H1 (cell line): ENCODE data around the gene RIN3. TPM values are rescaled to one million over a fixed set of nuclear protein-coding genes. Genes with fewer than 3 reads are reported as not detected.

Experiments
- CTCF ChIA-PET: fragments of 300-600 bp; sonication (Branson Sonifier 250); formaldehyde crosslinking; loops from one replicate; lab custom pipeline; 2021; ENCODE audit not compliant: partially characterized antibody; lab: Charles Lee
- POLR2A ChIA-PET: fragments of 300-600 bp; sonication (Branson Sonifier 250); formaldehyde crosslinking; loops from one replicate; lab custom pipeline; 2021; ENCODE audit warnings: inconsistent platforms; ENCODE audit not compliant: partially characterized antibody; lab: Charles Lee
- DNase-seq, 2 experiments: peaks; one replicate each; pipeline versions ENCODE4 v3.0.0 to v3.0.0-alpha.2; 2010 to 2022; ENCODE audit warnings: low spot score in 2 of 2, low read depth in 1 of 2, mixed read lengths in 1 of 2
- FAIRE-seq: peaks from 2 replicates; lab custom pipeline; 2011; peaks lifted over from hg19 to GRCh38; lab: Jason Lieb, UNC
- H2AFZ ChIP-seq: 2 replicates; pipeline ENCODE4 v1.8.1; 2012; ENCODE audit warnings: low read length, inconsistent platforms
- H2AK5ac ChIP-seq: 2 replicates; pipeline ENCODE4 v1.6.1; 2013; ENCODE audit warnings: low read depth, low read length
- H2BK120ac ChIP-seq: replicated peaks from 2 replicates; pipeline ENCODE3; 2013; ENCODE audit warnings: low read depth, low read length, inconsistent platforms
- H2BK12ac ChIP-seq: 2 replicates; pipeline ENCODE4 v1.6.1; 2013; ENCODE audit warnings: low read depth, low read length
- H2BK15ac ChIP-seq: 2 replicates; pipeline ENCODE4 v1.6.1; 2013; ENCODE audit warnings: low read length
- H2BK20ac ChIP-seq: 2 replicates; pipeline ENCODE4 v1.6.1; 2013; ENCODE audit warnings: low read length
- H2BK5ac ChIP-seq: 2 replicates; pipeline ENCODE4 v1.6.1; 2013; ENCODE audit warnings: low read depth, low read length
- H3K14ac ChIP-seq: 2 replicates; pipeline ENCODE4 v1.6.1; 2013; ENCODE audit warnings: inconsistent platforms; ENCODE audit not compliant: insufficient read length
- H3K18ac ChIP-seq: 2 replicates; pipeline ENCODE4 v1.6.1; 2013; ENCODE audit warnings: low read length; ENCODE audit errors: extremely low read depth
- H3K23ac ChIP-seq: 2 replicates; pipeline ENCODE4 v1.6.1; 2013; ENCODE audit warnings: inconsistent platforms; ENCODE audit not compliant: insufficient read length
- H3K23me2 ChIP-seq: 2 replicates; pipeline ENCODE4 v1.6.1; 2013; ENCODE audit warnings: low read depth, low read length
- H3K27ac ChIP-seq: 2 replicates; pipeline ENCODE4 v1.6.1; 2011; ENCODE audit warnings: low read depth, low read length, inconsistent platforms
- H3K27me3 ChIP-seq, 4 experiments: replicated peaks in 1 of 4; 1 replicate in 1 of 4; 2 replicates in 3 of 4; pipeline versions ENCODE4 v1.6.1 to v1.8.1; 2011 to 2013; ENCODE audit warnings: low read length in 3 of 4, mild to moderate bottlenecking in 3 of 4, inconsistent platforms in 2 of 4, mixed read lengths in 2 of 4, moderate library complexity in 1 of 4; ENCODE audit not compliant: control insufficient read depth in 3 of 4, insufficient read depth in 3 of 4; ENCODE audit errors: extremely low read depth in 1 of 4
- H3K36me3 ChIP-seq, 4 experiments: 2 replicates each; pipeline versions ENCODE4 v1.6.1 to v1.8.1; 2011 to 2013; ENCODE audit warnings: mild to moderate bottlenecking in 4 of 4, low read length in 3 of 4, moderate library complexity in 2 of 4, control low read depth in 1 of 4, inconsistent platforms in 1 of 4; ENCODE audit not compliant: insufficient read depth in 4 of 4, control insufficient read depth in 2 of 4
- H3K4ac ChIP-seq: replicated peaks from 2 replicates; pipeline ENCODE3; 2013; ENCODE audit warnings: low read length, low read depth, mixed read lengths, inconsistent platforms; ENCODE audit not compliant: insufficient read length
- H3K4me1 ChIP-seq, 4 experiments: replicated peaks in 1 of 4; 1 replicate in 1 of 4; 2 replicates in 3 of 4; pipeline versions ENCODE4 v1.6.1 to v1.8.1; 2011 to 2013; ENCODE audit warnings: low read length in 3 of 4, inconsistent platforms in 2 of 4, mixed read lengths in 1 of 4; ENCODE audit not compliant: insufficient read depth in 4 of 4, control insufficient read depth in 3 of 4
- H3K4me2 ChIP-seq, 2 experiments: 2 replicates each; pipeline versions ENCODE4 v1.6.1 to v1.8.1; 2011 to 2013; ENCODE audit warnings: low read depth in 2 of 2, low read length in 2 of 2, control low read depth in 1 of 2, inconsistent platforms in 1 of 2, mild to moderate bottlenecking in 1 of 2; ENCODE audit not compliant: insufficient read depth in 1 of 2
- H3K4me3 ChIP-seq, 4 experiments: fragments of 200-600, 300-600 bp in 1 of 4; sonication (generic), shearing (Covaris generic), sonication (Bioruptor Twin) in 1 of 4; 2 replicates each; pipeline versions ENCODE4 v1.5.1 to v1.8.1; 2011 to 2016; ENCODE audit warnings: low read length in 4 of 4, low read depth in 3 of 4, control low read depth in 2 of 4, inconsistent platforms in 2 of 4, mild to moderate bottlenecking in 2 of 4, mixed read lengths in 1 of 4, moderate library complexity in 1 of 4; ENCODE audit not compliant: insufficient read depth in 2 of 4; ENCODE audit errors: extremely low read depth in 1 of 4
- H3K56ac ChIP-seq: replicated peaks from 2 replicates; pipeline ENCODE3; 2013; ENCODE audit warnings: low read depth, mild to moderate bottlenecking, mixed read lengths, low read length, inconsistent platforms; ENCODE audit not compliant: insufficient read length
- H3K79me1 ChIP-seq: 2 replicates; pipeline ENCODE4 v1.6.1; 2013; ENCODE audit warnings: low read depth, low read length, control low read depth
- H3K79me2 ChIP-seq, 2 experiments: 2 replicates each; pipeline versions ENCODE4 v1.6.1 to v1.8.1; 2012 to 2013; ENCODE audit warnings: low read length in 2 of 2, mild to moderate bottlenecking in 2 of 2, inconsistent platforms in 1 of 2; ENCODE audit not compliant: insufficient read depth in 2 of 2, control insufficient read depth in 1 of 2
- H3K9ac ChIP-seq, 4 experiments: replicated peaks in 1 of 4; 1 replicate in 1 of 4; 2 replicates in 3 of 4; pipeline versions ENCODE4 v1.6.1 to v1.8.1; 2011 to 2013; ENCODE audit warnings: low read depth in 3 of 4, low read length in 3 of 4, control low read depth in 2 of 4, mild to moderate bottlenecking in 2 of 4, moderate library complexity in 2 of 4, inconsistent platforms in 1 of 4; ENCODE audit errors: extremely low read depth in 1 of 4
- H3K9me3 ChIP-seq, 2 experiments: 2 replicates each; pipeline versions ENCODE4 v1.6.1 to v1.8.1; 2012 to 2013; ENCODE audit warnings: mild to moderate bottlenecking in 2 of 2, moderate library complexity in 2 of 2, control low read depth in 1 of 2, inconsistent platforms in 1 of 2, low read depth in 1 of 2, low read length in 1 of 2, mixed read lengths in 1 of 2; ENCODE audit not compliant: insufficient read depth in 2 of 2
- H4K20me1 ChIP-seq, 2 experiments: replicated peaks in 1 of 2; 2 replicates each; pipeline versions ENCODE3 to v1.8.1; 2011 to 2013; ENCODE audit warnings: inconsistent platforms in 2 of 2, low read length in 2 of 2, mild to moderate bottlenecking in 1 of 2; ENCODE audit not compliant: insufficient read depth in 2 of 2, control insufficient read depth in 1 of 2
- H4K5ac ChIP-seq: 2 replicates; pipeline ENCODE4 v1.6.1; 2013; ENCODE audit warnings: low read length, low read depth, mixed read lengths, inconsistent platforms; ENCODE audit not compliant: insufficient read length
- H4K8ac ChIP-seq: 2 replicates; pipeline ENCODE4 v1.8.0; 2013; ENCODE audit warnings: mild to moderate bottlenecking, moderate library complexity, low read length, inconsistent platforms; ENCODE audit not compliant: insufficient read depth; ENCODE audit errors: extremely low read depth
- H4K91ac ChIP-seq: replicated peaks from 2 replicates; pipeline ENCODE3; 2013; ENCODE audit warnings: low read length, mixed read lengths, inconsistent platforms; ENCODE audit not compliant: insufficient read length
- EP300 ChIP-seq, 2 experiments: IDR thresholded peaks; 1 replicate in 1 of 2; 2 replicates in 1 of 2; pipeline ENCODE4 v1.6.1; 2011 to 2012; ENCODE audit warnings: low read depth in 2 of 2, low read length in 2 of 2, mild to moderate bottlenecking in 2 of 2, borderline replicate concordance in 1 of 2, inconsistent platforms in 1 of 2, moderate library complexity in 1 of 2
- KDM5A ChIP-seq: fragments of 200-600 bp; IDR thresholded peaks from 2 replicates; pipeline ENCODE4 v1.7.1; 2012; ENCODE audit warnings: mild to moderate bottlenecking, low read length, inconsistent platforms, mixed read lengths
- TAF7 ChIP-seq: optimal IDR thresholded peaks from 2 replicates; pipeline ENCODE3; 2011; ENCODE audit warnings: low read depth, mild to moderate bottlenecking, inconsistent platforms, low read length, moderate library complexity, borderline replicate concordance
- WGBS, 2 experiments: shearing (Covaris generic) in 1 of 2; methylation state at CpG; one replicate each; pipeline versions ENCODE4 v1.1.6 to v1.1.7; 2013 to 2015; ENCODE audit warnings: low lambda C conversion rate in 2 of 2, mixed read lengths in 2 of 2, inconsistent platforms in 1 of 2, low coverage in 1 of 2, missing lambda C conversion rate in 1 of 2; ENCODE audit not compliant: insufficient replicate concordance in 2 of 2, insufficient coverage in 1 of 2, insufficient read length in 1 of 2; ENCODE audit errors: extremely low coverage in 1 of 2, missing lambda C conversion rate in 1 of 2; 5-methylcytosine and 5-hydroxymethylcytosine counted together
- polyA plus RNA-seq, 7 experiments: library from polyadenylated mRNA; depleted of rRNA in 3 of 7; stranded (reverse) in 5 of 7; unstranded in 2 of 7; fragments of >200 nt in 5 of 7; fragments of 200-250 nt in 2 of 7; gene quantifications; 1 replicate in 5 of 7; 2 replicates in 1 of 7; 4 replicates in 1 of 7; pipeline versions ENCODE4 v1.2.1 to v1.2.3, GENCODE V29; 2011 to 2013; ENCODE audit warnings: missing spikeins in 2 of 7, mixed read lengths in 2 of 7
- total RNA-seq: library from RNA; stranded (reverse); fragmentation: NEBNext Ultra II Directional; extraction: Animal tissue kit (Norgen Biotek cat#: 25700); gene quantifications from 2 replicates; pipeline ENCODE4 v1.2.1, GENCODE V29; 2021

RIN3 gene
- total and polyA plus RNA-seq, 2 of the 8 experiments (the other 6 are each of a cell fraction or from before 2014, with no cell fraction given) = 0.59 to 1.5 TPM

DNA sequence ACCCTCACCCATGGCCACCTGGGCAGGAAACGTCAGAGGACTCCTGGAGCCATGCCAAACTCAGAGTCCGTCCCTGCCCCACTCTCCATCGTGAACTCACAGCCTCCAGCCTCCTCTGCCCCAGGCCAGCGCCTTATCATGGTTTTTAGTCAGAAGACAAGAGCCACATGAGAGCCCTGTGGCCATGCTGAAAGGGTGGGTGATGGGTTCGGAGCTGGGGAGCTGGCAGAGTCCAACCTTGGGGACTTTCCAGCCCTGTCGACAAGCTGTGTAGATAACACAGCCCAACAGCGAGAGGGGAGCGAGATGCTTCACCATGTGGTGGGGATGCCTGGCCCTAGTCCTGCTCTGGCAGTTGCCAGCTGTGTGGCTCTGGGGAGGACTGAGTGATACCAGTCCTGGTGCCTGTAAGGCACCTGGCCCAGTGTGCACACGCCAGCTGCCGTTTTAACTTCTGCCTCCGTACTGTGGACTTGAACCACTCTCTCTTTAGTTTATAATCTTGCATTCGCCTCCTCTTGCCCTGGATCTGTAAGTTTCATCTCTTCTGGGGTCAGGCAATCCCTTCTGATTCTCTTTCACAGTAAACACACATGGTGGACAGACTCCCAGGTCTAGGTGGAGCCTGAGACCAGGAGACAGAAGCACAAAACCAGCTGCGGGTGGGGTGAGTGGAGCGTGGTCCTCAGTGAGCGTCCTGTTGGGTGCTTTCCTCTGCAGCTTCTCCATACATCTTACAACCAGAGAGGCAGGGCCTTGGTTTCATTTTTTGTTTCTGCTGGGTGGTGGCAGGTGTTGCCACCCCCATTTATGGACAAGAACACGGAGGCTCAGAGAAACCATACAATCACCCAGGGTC lies 55.3 kb downstream of the RIN3 start:
- Histone ChIP-seq H3K18ac (no peak overlapping the region), H2BK120ac (no peak overlapping the region), H2BK5ac (no peak overlapping the region), H2AK5ac (no peak overlapping the region), H3K79me2 (no peaks in the 10 kb centered on the region), H2BK20ac (no peak overlapping the region), H3K23ac (no peak overlapping the region), H3K4ac (no peak overlapping the region), H3K27me3 (no peaks in the 10 kb centered on the region), H3K14ac (no peak overlapping the region), H3K79me1 (no peaks in the 10 kb centered on the region), H3K9ac (no peak overlapping the region), H2BK12ac (no peak overlapping the region), H3K9me3 (no peaks in the 10 kb centered on the region; a peak in 1 of 4 replicates), H3K27ac (no peak overlapping the region), H3K4me3 (no peak overlapping the region), H3K56ac (no peak overlapping the region), H4K5ac (no peak overlapping the region), H2AFZ (no peak overlapping the region), H4K8ac (no peak overlapping the region), H3K4me1 (peaks cover 2 to 7% (median 5%) of the 10 kb centered on the region in 4 experiments), H3K4me2 (no peak overlapping the region), H2BK15ac (0 out of 2 replicates have a peak overlapping the region, but pooled peaks have one; percentile 83), H4K20me1 (no peaks in the 10 kb centered on the region), H4K91ac (no peak overlapping the region), H3K23me2 (no peaks in the 10 kb centered on the region), H3K36me3 (no peaks in the 10 kb centered on the region)
- ChIA-PET CTCF (interaction anchor here (0.6 to 1.2 kb wide), 4 partner anchors 10 to 271 kb away, joined by 3 to 6 read pairs (median 4); no protein-coding TSS in a partner anchor), POLR2A (no interaction called here)
- FAIRE-seq = no peak
- TF ChIP-seq KDM5A (no peak), TAF7 (no peak), EP300 (IDR thresholded peaks at IDR 0.05; ENCODE audit: borderline replicate concordance in 1 of 2, low read depth in 2 of 2, low read length in 2 of 2) (no peak)
- no peak for DNase-seq
- 89% methylated on average over 16 of the region's 16 CpGs; no CpG with 5 or more reads in 1 of the 2 experiments for WGBS, 2 experiments
